NCI-H2107 (cell line): Measurements from ENCODE around the gene CLIP3.
"Not testable (repeated sequence)": the region's sequence is repeated elsewhere in the genome, so short reads cannot be mapped to it uniquely, and the experiment has no call there.

Experiments used
- DNase-seq: peaks from one replicate; lab custom pipeline; 2025; lab: John Stamatoyannopoulos, UW

CLIP3 gene

GRCh38 chr19:36008336-36008978, 24.2 kb downstream of the CLIP3 start, which contains the start of gene SYNE4:
TSS of gene SYNE4 (minus strand) at chr19:36008813. CDS start at chr19:36008681, 132 bp downstream.
- no peak for DNase-seq

- no peak for DNase-seq
Observed at GRCh38 chr19:36006955-36007354, 25.7 kb downstream of the CLIP3 start.

GRCh38 chr19:36003284-36003683, 29.4 kb downstream of the CLIP3 start:
- no peak for DNase-seq

GRCh38 chr19:36001605-36002004, 31.1 kb downstream of the CLIP3 start:
- no peak for DNase-seq

- DNase-seq = no peak
Observed at GRCh38 chr19:35996777-35997176, 35.9 kb downstream of the CLIP3 start.

- DNase-seq = peak; percentile 89
Observed at GRCh38 chr19:35995048-35995993, 37.4 kb downstream of the CLIP3 start, which contains the start of gene SDHAF1. TSS of gene SDHAF1 (plus strand) at chr19:35995188. CDS start at chr19:35995275, 87 bp downstream.

- DNase-seq = no peak
Observed at GRCh38 chr19:35993923-35994598, 38.6 kb downstream of the CLIP3 start.

GRCh38 chr19:35992907-35993765, 39.5 kb downstream of the CLIP3 start:
- no peak for DNase-seq

- no peak for DNase-seq
Observed at GRCh38 chr19:35991731-35992450, 40.8 kb downstream of the CLIP3 start.

- no peak for DNase-seq
Observed at GRCh38 chr19:35990771-35991730, 41.6 kb downstream of the CLIP3 start.

- no peak for DNase-seq
Observed at GRCh38 chr19:35990156-35990555, 42.5 kb downstream of the CLIP3 start.

GRCh38 chr19:35988824-35989223, 43.8 kb downstream of the CLIP3 start:
- DNase-seq = no peak

GRCh38 chr19:35987571-35987896, 45.1 kb downstream of the CLIP3 start:
- no peak for DNase-seq

GRCh38 chr19:35986664-35987570, 45.8 kb downstream of the CLIP3 start:
- no peak for DNase-seq

GRCh38 chr19:35986111-35986510, 46.6 kb downstream of the CLIP3 start:
- no peak for DNase-seq

GRCh38 chr19:35983177-35983576, 49.5 kb downstream of the CLIP3 start:
- no peak for DNase-seq

- DNase-seq = not testable (repeated sequence)
Observed at GRCh38 chr19:35980997-35981396, 51.7 kb downstream of the CLIP3 start.

GRCh38 chr19:35978832-35979365, 53.8 kb downstream of the CLIP3 start:
- DNase-seq = no peak
